ENCODE data around the gene DAAM1. TPM values are rescaled to one million over a fixed set of nuclear protein-coding genes. Genes with fewer than 3 reads are reported as not detected.

The DAAM1 gene
- total RNA-seq, 1 experiment from 2014 or later = 13.3 TPM

DNA sequence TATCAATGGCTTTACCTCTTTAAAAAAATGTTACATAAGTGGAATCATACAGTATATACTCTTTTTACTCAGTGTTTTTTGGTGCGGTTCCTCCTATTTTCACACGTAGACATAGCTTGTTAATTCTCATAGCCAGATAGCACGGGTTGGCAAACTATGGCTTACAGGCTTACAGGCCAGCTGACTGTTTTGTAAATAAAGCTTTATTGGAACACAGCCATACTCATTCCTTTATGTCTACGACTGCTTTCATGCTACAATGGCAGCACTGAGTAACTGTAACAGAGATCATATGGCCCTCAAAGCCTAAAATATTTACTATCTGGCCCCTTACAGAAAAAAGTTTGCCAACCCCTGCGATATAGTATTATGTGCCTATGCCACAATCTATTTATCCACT, 5.8 kb upstream of the DAAM1 start:
- intact Hi-C loops (cut with micrococcal nuclease; ENCODE audit: unreplicated experiment) (no loop called here), in situ Hi-C loops (cut with HindIII; ENCODE audit: low pct_unique_long_range_greater_than_20kb, low sequenced_read_pairs) (no loop called here)
- Histone ChIP-seq H3K9me3 (ENCODE audit: control insufficient read depth, insufficient read depth, low read depth, low read length) (no peaks in the 10 kb centered on the region), H3K27me3 (ENCODE audit: control insufficient read depth, insufficient read depth, low read length) (peaks cover 7% of the 10 kb centered on the region; the same call in 1 of the 2 replicates), H3K4me3 (ENCODE audit: low read depth in 2 of 2, low read length in 2 of 2) (no peak overlapping the region), H3K4me1 (ENCODE audit: control insufficient read depth, insufficient read depth, low read length) (no peaks in the 10 kb centered on the region; the same call in 1 of the 2 replicates), H3K36me3 (ENCODE audit: control insufficient read depth, insufficient read depth, low read length) (no peaks in the 10 kb centered on the region), H3K27ac (ENCODE audit: low read length) (no peak overlapping the region)
- TF ChIP-seq, protein P1, sequence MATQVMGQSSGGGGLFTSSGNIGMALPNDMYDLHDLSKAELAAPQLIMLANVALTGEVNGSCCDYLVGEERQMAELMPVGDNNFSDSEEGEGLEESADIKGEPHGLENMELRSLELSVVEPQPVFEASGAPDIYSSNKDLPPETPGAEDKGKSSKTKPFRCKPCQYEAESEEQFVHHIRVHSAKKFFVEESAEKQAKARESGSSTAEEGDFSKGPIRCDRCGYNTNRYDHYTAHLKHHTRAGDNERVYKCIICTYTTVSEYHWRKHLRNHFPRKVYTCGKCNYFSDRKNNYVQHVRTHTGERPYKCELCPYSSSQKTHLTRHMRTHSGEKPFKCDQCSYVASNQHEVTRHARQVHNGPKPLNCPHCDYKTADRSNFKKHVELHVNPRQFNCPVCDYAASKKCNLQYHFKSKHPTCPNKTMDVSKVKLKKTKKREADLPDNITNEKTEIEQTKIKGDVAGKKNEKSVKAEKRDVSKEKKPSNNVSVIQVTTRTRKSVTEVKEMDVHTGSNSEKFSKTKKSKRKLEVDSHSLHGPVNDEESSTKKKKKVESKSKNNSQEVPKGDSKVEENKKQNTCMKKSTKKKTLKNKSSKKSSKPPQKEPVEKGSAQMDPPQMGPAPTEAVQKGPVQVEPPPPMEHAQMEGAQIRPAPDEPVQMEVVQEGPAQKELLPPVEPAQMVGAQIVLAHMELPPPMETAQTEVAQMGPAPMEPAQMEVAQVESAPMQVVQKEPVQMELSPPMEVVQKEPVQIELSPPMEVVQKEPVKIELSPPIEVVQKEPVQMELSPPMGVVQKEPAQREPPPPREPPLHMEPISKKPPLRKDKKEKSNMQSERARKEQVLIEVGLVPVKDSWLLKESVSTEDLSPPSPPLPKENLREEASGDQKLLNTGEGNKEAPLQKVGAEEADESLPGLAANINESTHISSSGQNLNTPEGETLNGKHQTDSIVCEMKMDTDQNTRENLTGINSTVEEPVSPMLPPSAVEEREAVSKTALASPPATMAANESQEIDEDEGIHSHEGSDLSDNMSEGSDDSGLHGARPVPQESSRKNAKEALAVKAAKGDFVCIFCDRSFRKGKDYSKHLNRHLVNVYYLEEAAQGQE (IDR thresholded peaks at IDR 0.05; ENCODE audit: insufficient read depth in 1 of 2, low read depth in 2 of 2, low read length in 1 of 2) = no peak
- TF ChIP-seq SIN3A (IDR thresholded peaks at IDR 0.05; ENCODE audit: borderline replicate concordance, insufficient read depth, low read depth, low read length) = no peak
- TF ChIP-seq POLR2AphosphoS5 (IDR thresholded peaks at IDR 0.05; ENCODE audit: low read depth, low read length) = no peak
- TF ChIP-seq TCF7L2 (IDR thresholded peaks at IDR 0.05; ENCODE audit: low read depth, low read length) = no peak
- TF ChIP-seq, protein P2, sequence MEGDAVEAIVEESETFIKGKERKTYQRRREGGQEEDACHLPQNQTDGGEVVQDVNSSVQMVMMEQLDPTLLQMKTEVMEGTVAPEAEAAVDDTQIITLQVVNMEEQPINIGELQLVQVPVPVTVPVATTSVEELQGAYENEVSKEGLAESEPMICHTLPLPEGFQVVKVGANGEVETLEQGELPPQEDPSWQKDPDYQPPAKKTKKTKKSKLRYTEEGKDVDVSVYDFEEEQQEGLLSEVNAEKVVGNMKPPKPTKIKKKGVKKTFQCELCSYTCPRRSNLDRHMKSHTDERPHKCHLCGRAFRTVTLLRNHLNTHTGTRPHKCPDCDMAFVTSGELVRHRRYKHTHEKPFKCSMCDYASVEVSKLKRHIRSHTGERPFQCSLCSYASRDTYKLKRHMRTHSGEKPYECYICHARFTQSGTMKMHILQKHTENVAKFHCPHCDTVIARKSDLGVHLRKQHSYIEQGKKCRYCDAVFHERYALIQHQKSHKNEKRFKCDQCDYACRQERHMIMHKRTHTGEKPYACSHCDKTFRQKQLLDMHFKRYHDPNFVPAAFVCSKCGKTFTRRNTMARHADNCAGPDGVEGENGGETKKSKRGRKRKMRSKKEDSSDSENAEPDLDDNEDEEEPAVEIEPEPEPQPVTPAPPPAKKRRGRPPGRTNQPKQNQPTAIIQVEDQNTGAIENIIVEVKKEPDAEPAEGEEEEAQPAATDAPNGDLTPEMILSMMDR (IDR thresholded peaks at IDR 0.05) = no peak
- ChIA-PET CTCF (no interaction called here), POLR2A (no interaction called here)
- ATAC-seq (no peak), DNase-seq (ENCODE audit: low read depth, low spot score) (no peak)
- BruUV-seq (replicated peaks) = no TSS peak

DNA sequence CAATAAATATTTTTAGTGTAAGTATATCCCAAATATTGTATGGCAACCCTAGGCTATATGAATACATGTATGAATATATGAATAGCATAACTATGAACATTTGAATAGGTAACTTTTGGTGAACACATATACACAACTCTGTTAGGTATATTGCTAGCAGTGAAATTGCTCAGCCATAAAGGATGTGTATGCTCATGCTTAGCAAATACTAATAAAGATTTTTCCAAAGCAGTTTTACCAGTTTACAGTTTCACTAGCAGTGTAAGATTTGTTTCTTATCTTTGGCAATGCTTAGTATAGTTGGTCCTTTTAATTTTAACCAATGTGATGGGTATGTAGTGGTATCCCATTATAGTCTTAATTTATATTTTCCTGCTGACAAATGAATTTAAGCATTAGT, 5.3 kb upstream of the DAAM1 start:
- Histone ChIP-seq H3K4me3 (ENCODE audit: low read depth in 2 of 2, low read length in 2 of 2) (no peak overlapping the region), H3K9me3 (ENCODE audit: control insufficient read depth, insufficient read depth, low read depth, low read length) (no peaks in the 10 kb centered on the region), H3K27ac (ENCODE audit: low read length) (no peak overlapping the region), H3K4me1 (ENCODE audit: control insufficient read depth, insufficient read depth, low read length) (no peaks in the 10 kb centered on the region; the same call in 1 of the 2 replicates), H3K27me3 (ENCODE audit: control insufficient read depth, insufficient read depth, low read length) (peaks cover 7% of the 10 kb centered on the region; the same call in 1 of the 2 replicates), H3K36me3 (ENCODE audit: control insufficient read depth, insufficient read depth, low read length) (no peaks in the 10 kb centered on the region)
- no TSS peak for BruUV-seq (replicated peaks)
- intact Hi-C loops (cut with micrococcal nuclease; ENCODE audit: unreplicated experiment) (no loop called here), in situ Hi-C loops (cut with HindIII; ENCODE audit: low pct_unique_long_range_greater_than_20kb, low sequenced_read_pairs) (no loop called here)
- ATAC-seq = no peak
- TF ChIP-seq SIN3A (IDR thresholded peaks at IDR 0.05; ENCODE audit: borderline replicate concordance, insufficient read depth, low read depth, low read length) (no peak), POLR2AphosphoS5 (IDR thresholded peaks at IDR 0.05; ENCODE audit: low read depth, low read length) (no peak), TCF7L2 (IDR thresholded peaks at IDR 0.05; ENCODE audit: low read depth, low read length) (no peak)
- TF ChIP-seq, protein P2 (IDR thresholded peaks at IDR 0.05) = no peak
- TF ChIP-seq, protein P1 (IDR thresholded peaks at IDR 0.05; ENCODE audit: insufficient read depth in 1 of 2, low read depth in 2 of 2, low read length in 1 of 2) = no peak
- no peak for DNase-seq (ENCODE audit: low read depth, low spot score)
- ChIA-PET POLR2A (no interaction called here), CTCF (no interaction called here)

Data from Panc1 (cell line).